Fibroblast of skin of right biceps (primary cell): Measurements from ENCODE around the gene B4GALT1.
A peak's percentile ranks its signal among the peaks of the same experiment; 100 is the strongest.
"Not testable (repeated sequence)": the region's sequence is repeated elsewhere in the genome, so short reads cannot be mapped to it uniquely, and the experiment has no call there.

Experiments used
- DNase-seq: peaks from one replicate; pipeline ENCODE4 v3.0.0-alpha.2; 2013

The B4GALT1 gene

GRCh38 chr9:33092634-33093033 is 74.5 kb downstream of the B4GALT1 start:
- no peak for DNase-seq

- DNase-seq, result not testable (repeated sequence)
These were observed 81.5 kb downstream of the B4GALT1 start for GRCh38 chr9:33085672-33086071.

GRCh38 chr9:33082538-33083326 is 84.4 kb downstream of the B4GALT1 start:
- no peak for DNase-seq

- no peak for DNase-seq
These were observed 85.0 kb downstream of the B4GALT1 start for GRCh38 chr9:33082128-33082527.

GRCh38 chr9:33081128-33081851 is 85.8 kb downstream of the B4GALT1 start:
- DNase-seq, result peak; percentile 88

GRCh38 chr9:33080534-33080933 is 86.6 kb downstream of the B4GALT1 start:
- no peak for DNase-seq

- DNase-seq, result peak; percentile 98
These were observed 90.8 kb downstream of the B4GALT1 start, which contains the start of gene SMU1 for GRCh38 chr9:33076046-33077004. TSS of gene SMU1 (minus strand) at chr9:33076674. CDS start at chr9:33076608, 66 bp downstream.

GRCh38 chr9:33068991-33069390 is 98.1 kb downstream of the B4GALT1 start:
- no peak for DNase-seq

- no peak for DNase-seq
These were observed 101.7 kb downstream of the B4GALT1 start for GRCh38 chr9:33065157-33066076.
